Activated CD4-positive, alpha-beta memory T cell treated with anti-CD3 and anti-CD28 coated beads, Interleukin-2, amount 10 ng/mL, durations not matched to agents 7 days and 5 days (primary cell): ENCODE data around the gene OR7E24. TPM values are rescaled to one million over a fixed set of nuclear protein-coding genes. Genes with fewer than 3 reads are reported as not detected.
"Not testable (repeated sequence)": the region's sequence is repeated elsewhere in the genome, so short reads cannot be mapped to it uniquely, and the experiment has no call there.

Experiments
- CTCF ChIA-PET: fragments of 350-600 bp; sonication (Branson Sonifier 250); formaldehyde crosslinking; loops from one replicate; lab custom pipeline; 2021; ENCODE audit warnings: antibody characterized with exemption, inconsistent platforms; lab: Charles Lee
- POLR2A ChIA-PET: fragments of 350-600 bp; sonication (Branson Sonifier 250); formaldehyde crosslinking; loops from one replicate; lab custom pipeline; 2021; ENCODE audit warnings: antibody characterized with exemption; lab: Charles Lee
- DNase-seq: peaks from one replicate; pipeline ENCODE4 v3.0.0-alpha.2; 2020
- H3K27ac Mint-ChIP-seq: one replicate; pipeline ENCODE4 v1.8.0; 2021; ENCODE audit warnings: mild to moderate bottlenecking, mixed read lengths
- H3K27me3 Mint-ChIP-seq: one replicate; pipeline ENCODE4 v1.8.0; 2021; ENCODE audit warnings: mixed read lengths
- H3K36me3 Mint-ChIP-seq: one replicate; pipeline ENCODE4 v1.8.0; 2021; ENCODE audit warnings: low read depth, mixed read lengths
- H3K4me1 Mint-ChIP-seq: one replicate; pipeline ENCODE4 v1.8.0; 2021; ENCODE audit warnings: mixed read lengths
- H3K4me3 Mint-ChIP-seq: one replicate; pipeline ENCODE4 v1.8.0; 2021; ENCODE audit warnings: mild to moderate bottlenecking, mixed read lengths
- H3K9me3 Mint-ChIP-seq: one replicate; pipeline ENCODE4 v1.8.0; 2021; ENCODE audit warnings: mixed read lengths
- total RNA-seq, 2 experiments: library from RNA; stranded (reverse); gene quantifications; one replicate each; pipeline ENCODE4 v1.2.3, GENCODE V29; 2021

OR7E24 gene
- total RNA-seq, result not detected

DNA sequence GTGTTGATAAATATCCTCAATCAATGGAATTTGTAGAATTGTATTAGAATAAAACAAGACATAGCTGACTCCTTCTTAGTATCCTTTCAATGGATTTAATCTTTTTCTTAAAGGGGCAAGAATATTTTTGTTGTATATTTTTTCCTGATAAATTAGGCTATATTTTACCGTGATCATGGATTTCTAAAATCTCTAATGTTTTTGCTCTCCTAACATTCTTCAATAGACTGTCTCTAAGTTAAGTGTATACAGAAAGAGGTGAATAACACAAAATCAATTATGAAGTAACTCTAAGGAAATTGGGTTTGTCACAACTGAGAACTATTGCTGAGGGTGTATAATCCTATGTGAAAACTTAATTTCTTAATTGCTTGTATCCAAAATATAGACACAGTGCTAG lies at the start of gene OR7E24:
Gene OR7E24, plus strand, starts transcription at position 301 of the 400 bp plus-strand sequence. CDS start 114 bp downstream, outside the sequence.
- no peak for DNase-seq
- peaks cover 1% of the 10 kb centered on the region for H3K27me3 Mint-ChIP-seq
- no peaks in the 10 kb centered on the region for H3K36me3 Mint-ChIP-seq
- no peaks in the 10 kb centered on the region for H3K4me1 Mint-ChIP-seq
- no peak within 1 kb of the TSS for H3K27ac Mint-ChIP-seq
- H3K4me3 Mint-ChIP-seq, result no peak within 1 kb of the TSS
- ChIA-PET CTCF (no interaction called here), POLR2A (no interaction called here)
- peaks cover 10% of the 10 kb centered on the region for H3K9me3 Mint-ChIP-seq

- H3K27ac Mint-ChIP-seq, result no peak overlapping the region
- no peaks in the 10 kb centered on the region for H3K27me3 Mint-ChIP-seq
- H3K9me3 Mint-ChIP-seq, result no peaks in the 10 kb centered on the region
- H3K4me3 Mint-ChIP-seq, result no peak overlapping the region
- H3K4me1 Mint-ChIP-seq, result no peaks in the 10 kb centered on the region
- H3K36me3 Mint-ChIP-seq, result no peaks in the 10 kb centered on the region
- ChIA-PET POLR2A (no interaction called here), CTCF (interaction anchor here (0.5 to 2.2 kb wide), 10 partner anchors 11 to 716 kb away, joined by 3 to 9 read pairs (median 3); partner anchors contain the start of genes UBL5, ZNF121 and ZNF266)
- DNase-seq, result peak; percentile 72
These were observed 45.1 kb upstream of the OR7E24 start for GRCh38 chr19:9205501-9206113.

GRCh38 chr19:9219489-9219888 lies 31.2 kb upstream of the OR7E24 start, which contains the start of gene OR7D4:
OR7D4 (minus strand) TSS chr19:9219589; CDS start chr19:9214837, 4,752 bp downstream.
- Mint-ChIP-seq H3K36me3 (no peaks in the 10 kb centered on the region), H3K27ac (no peak within 1 kb of the TSS), H3K4me1 (no peaks in the 10 kb centered on the region), H3K4me3 (no peak within 1 kb of the TSS), H3K27me3 (no peaks in the 10 kb centered on the region), H3K9me3 (peaks cover 12% of the 10 kb centered on the region)
- POLR2A ChIA-PET, result no interaction called here
- CTCF ChIA-PET, result no interaction called here
- no peak for DNase-seq

GRCh38 chr19:9251236-9251635 lies 506 bp downstream of the OR7E24 start:
- ChIA-PET CTCF (no interaction called here), POLR2A (no interaction called here)
- H3K9me3 Mint-ChIP-seq, result peaks cover 12% of the 10 kb centered on the region
- DNase-seq, result no peak
- H3K27me3 Mint-ChIP-seq, result peaks cover 1% of the 10 kb centered on the region
- H3K36me3 Mint-ChIP-seq, result no peaks in the 10 kb centered on the region
- H3K4me1 Mint-ChIP-seq, result no peaks in the 10 kb centered on the region
- no peak overlapping the region for H3K4me3 Mint-ChIP-seq
- no peak overlapping the region for H3K27ac Mint-ChIP-seq

- CTCF ChIA-PET, H3K4me1 Mint-ChIP-seq, H3K27me3 Mint-ChIP-seq, H3K4me3 Mint-ChIP-seq, DNase-seq, H3K36me3 Mint-ChIP-seq, POLR2A ChIA-PET, H3K27ac Mint-ChIP-seq: not testable (repeated sequence)
- peaks cover 23% of the 10 kb centered on the region for H3K9me3 Mint-ChIP-seq
These were observed 32.8 kb downstream of the OR7E24 start for GRCh38 chr19:9283485-9283884.

DNA sequence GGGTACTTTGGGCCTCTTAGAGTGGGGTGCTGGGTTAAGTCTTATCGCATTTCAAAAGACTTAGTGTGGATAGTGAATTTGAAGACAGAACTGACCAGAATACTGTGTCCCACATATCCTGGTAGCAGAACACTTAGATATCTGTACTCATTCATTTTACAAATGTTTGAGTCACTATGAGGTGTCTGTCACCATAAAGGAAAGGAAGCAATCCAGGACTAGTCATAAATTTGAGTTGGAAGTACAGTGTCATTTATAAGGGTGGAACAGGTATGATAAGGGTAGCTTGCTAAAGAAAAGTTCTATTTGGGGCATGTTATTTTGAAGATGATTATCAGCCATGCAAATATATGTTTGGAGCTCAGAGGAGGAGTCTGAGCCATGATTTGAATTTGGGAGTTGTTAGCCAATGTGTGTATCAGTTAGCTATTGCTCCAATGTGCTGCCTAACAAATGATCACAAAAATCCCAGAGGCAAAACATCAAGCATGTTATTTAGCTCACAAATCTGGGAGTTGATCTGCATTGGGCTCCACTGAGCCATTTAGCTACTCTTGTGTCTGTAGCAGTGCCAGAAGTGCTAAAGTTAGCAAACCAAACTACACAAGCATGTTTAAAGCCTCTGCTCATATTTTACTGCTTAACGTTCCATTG lies 38.6 kb downstream of the OR7E24 start:
- peaks cover 26% of the 10 kb centered on the region for H3K36me3 Mint-ChIP-seq
- peaks cover 39% of the 10 kb centered on the region for H3K9me3 Mint-ChIP-seq
- POLR2A ChIA-PET, result no interaction called here
- CTCF ChIA-PET, result no interaction called here
- no peak overlapping the region for H3K4me3 Mint-ChIP-seq
- no peak overlapping the region for H3K27ac Mint-ChIP-seq
- no peaks in the 10 kb centered on the region for H3K4me1 Mint-ChIP-seq
- H3K27me3 Mint-ChIP-seq, result no peaks in the 10 kb centered on the region
- DNase-seq, result no peak

DNA sequence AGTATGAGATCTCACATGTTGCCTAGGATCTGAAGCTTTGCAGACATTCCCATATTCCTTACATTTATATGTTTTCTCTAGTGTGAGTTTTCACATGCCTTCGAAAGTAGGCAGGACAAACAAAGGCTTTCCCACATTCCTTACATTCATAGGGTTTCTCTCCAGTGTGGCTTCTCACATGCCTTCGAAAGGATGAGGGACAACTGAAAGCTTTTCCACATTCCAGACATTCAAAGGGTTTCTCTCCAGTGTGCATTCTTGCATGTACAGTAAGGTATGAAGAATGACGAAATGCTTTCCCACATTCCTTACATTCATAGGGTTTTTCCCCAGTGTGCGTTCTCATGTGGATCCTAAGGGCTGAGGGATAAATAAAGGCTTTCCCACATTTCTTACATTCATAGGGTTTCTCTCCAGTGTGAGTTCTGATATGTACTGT lies 44.7 kb downstream of the OR7E24 start:
- H3K27me3 Mint-ChIP-seq, result no peaks in the 10 kb centered on the region
- H3K36me3 Mint-ChIP-seq, result peaks cover 73% of the 10 kb centered on the region
- ChIA-PET CTCF (interaction anchor here (1.8 kb wide), 1 partner anchor 14 kb away, joined by 5 read pairs; the partner anchor contains the start of gene ZNF699), POLR2A (no interaction called here)
- no peak for DNase-seq
- H3K27ac Mint-ChIP-seq, result no peak overlapping the region
- H3K4me3 Mint-ChIP-seq, result no peak overlapping the region
- H3K9me3 Mint-ChIP-seq, result peaks cover 65% of the 10 kb centered on the region
- H3K4me1 Mint-ChIP-seq, result no peaks in the 10 kb centered on the region

DNA sequence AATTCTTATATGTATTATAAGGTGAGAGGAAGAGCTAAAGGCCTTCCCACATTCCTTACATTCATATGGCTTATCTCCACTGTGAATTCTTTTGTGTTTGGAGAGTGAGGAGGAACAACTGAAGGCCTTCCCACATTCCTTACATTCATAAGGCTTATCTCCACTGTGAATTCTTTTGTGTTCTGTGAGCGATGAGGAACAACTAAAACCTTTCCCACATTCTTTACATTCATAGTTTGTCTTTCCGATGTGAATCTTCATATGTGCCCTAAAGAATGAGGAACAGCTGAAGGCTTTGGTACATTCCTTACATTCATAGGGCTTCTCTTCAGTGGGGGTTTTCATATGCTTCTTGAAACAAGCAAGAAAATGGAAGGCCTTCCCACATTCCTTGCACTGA lies 45.6 kb downstream of the OR7E24 start:
- peaks cover 72% of the 10 kb centered on the region for H3K9me3 Mint-ChIP-seq
- no peaks in the 10 kb centered on the region for H3K4me1 Mint-ChIP-seq
- peaks cover 81% of the 10 kb centered on the region for H3K36me3 Mint-ChIP-seq
- POLR2A ChIA-PET, result no interaction called here
- H3K4me3 Mint-ChIP-seq, result no peak overlapping the region
- no peaks in the 10 kb centered on the region for H3K27me3 Mint-ChIP-seq
- no peak for DNase-seq
- no peak overlapping the region for H3K27ac Mint-ChIP-seq
- CTCF ChIA-PET, result no interaction called here

Other genes with a start within 250 kb of the OR7E24 start
- under 1 TPM; under 0.01 to 0.03 TPM for gene MUC16, start 240.5 kb upstream of the OR7E24 start, total RNA-seq
- gene OR1M1, start 163.9 kb upstream of the OR7E24 start, total RNA-seq, result not detected
- not detected for gene OR7G2, start 143.5 kb upstream of the OR7E24 start, total RNA-seq
- gene OR7G1, start 135.2 kb upstream of the OR7E24 start, total RNA-seq, result not detected
- not detected for gene OR7G3, start 124.0 kb upstream of the OR7E24 start, total RNA-seq
- gene ZNF317, start 110.5 kb upstream of the OR7E24 start, total RNA-seq, result 10 to 100 TPM; 30.8 to 33.2 TPM
- gene OR7D2, start 72.0 kb upstream of the OR7E24 start, total RNA-seq, result under 1 TPM; 0.08 TPM
- not detected for gene OR7D4, start 31.3 kb upstream of the OR7E24 start, total RNA-seq
- gene ZNF699, start 58.9 kb downstream of the OR7E24 start, total RNA-seq, result 10 to 100 TPM; 10.7 to 11.7 TPM
- gene ZNF559, start 73.2 kb downstream of the OR7E24 start, total RNA-seq, result 10 to 100 TPM; 15.6 to 18.5 TPM
- under 1 TPM; 0.50 to 0.60 TPM for gene ZNF177, start 112.1 kb downstream of the OR7E24 start, total RNA-seq
- 10 to 100 TPM; 31.3 to 32.1 TPM for gene ZNF266, start 184.6 kb downstream of the OR7E24 start, total RNA-seq
- not detected for gene ZNF560, start 247.7 kb downstream of the OR7E24 start, total RNA-seq